Middle frontal gyrus (tissue), 1 donor: ENCODE data around the gene HOXB2.

ENCODE experiments used
- DNase-seq: peaks from one replicate; pipeline ENCODE4 v3.0.0-alpha.2; 2015; ENCODE audit warnings: low spot score; ENCODE audit errors: extremely low spot score

HOXB2 gene

GRCh38 chr17:48579471-48579759 lies 34.5 kb upstream of the HOXB2 start:
- DNase-seq = no peak

- DNase-seq = no peak
Observed at GRCh38 chr17:48578616-48579470, 33.9 kb upstream of the HOXB2 start.

DNA sequence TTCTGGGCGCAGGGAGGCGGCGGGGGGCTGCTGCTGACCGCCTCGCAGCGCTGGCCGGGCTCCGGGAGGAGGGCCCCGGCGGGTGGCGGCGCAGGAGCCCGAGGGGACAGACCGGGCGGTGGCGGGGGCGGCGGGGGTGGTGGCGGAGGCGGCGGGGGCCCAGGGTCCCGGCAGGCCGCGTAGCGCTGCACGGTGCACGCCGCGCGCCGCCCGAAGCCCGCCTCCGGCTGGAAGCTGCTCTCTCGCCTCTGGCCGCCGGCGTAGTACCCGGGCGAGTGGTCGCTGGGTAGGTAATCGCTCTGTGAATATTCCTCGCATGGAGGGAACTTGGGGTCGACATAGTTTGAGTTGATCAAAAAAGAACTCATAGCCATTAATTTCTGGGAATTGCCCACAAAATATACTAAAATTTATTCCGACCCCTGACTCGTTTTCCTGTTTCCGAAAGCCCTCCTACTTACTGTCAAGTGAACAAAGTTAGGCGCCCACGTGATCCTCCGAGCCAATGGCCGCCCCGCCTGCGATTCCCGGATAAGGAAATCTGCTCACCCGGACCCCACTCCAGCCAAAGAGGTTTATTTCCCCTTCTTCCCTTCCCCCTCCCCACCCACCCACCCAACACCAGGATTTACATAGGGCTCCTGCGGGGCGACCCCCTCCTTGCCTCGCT lies 33.2 kb upstream of the HOXB2 start, which contains the start of gene HOXB4:
Gene HOXB4, minus strand, starts transcription at position 405 of the 670 bp plus-strand sequence. Its CDS starts 31 bp downstream, at position 374.
- DNase-seq = no peak

DNA sequence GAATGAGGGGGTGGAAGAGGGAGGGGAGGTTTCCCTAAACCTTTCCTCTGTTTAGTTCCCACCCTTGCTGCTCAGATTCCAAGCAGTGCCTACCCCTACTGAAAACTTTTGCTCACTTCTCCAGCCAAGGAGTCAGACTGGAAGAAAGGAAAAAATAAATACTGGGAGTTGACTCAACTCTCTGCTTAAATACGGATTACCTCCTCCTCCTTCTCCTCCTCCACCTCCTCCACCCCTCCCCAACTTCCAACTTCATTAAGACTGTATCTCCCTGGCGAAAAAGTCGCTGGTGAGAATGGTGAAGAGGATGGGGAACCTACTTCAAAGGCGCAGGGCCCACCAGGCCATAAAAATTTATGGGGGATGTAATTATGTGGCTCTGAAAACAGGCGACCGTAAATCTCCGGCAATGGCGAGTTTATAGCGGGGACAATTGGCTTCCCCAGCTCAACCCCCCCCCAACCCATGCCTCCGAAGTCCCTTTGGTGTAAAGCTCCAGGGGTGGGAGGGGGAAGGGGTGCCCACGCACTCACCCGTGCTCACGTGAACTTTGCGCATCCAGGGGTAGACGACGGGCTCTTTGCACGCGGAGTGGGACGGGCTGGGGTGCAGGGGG lies 32.5 kb upstream of the HOXB2 start:
- no peak for DNase-seq

DNA sequence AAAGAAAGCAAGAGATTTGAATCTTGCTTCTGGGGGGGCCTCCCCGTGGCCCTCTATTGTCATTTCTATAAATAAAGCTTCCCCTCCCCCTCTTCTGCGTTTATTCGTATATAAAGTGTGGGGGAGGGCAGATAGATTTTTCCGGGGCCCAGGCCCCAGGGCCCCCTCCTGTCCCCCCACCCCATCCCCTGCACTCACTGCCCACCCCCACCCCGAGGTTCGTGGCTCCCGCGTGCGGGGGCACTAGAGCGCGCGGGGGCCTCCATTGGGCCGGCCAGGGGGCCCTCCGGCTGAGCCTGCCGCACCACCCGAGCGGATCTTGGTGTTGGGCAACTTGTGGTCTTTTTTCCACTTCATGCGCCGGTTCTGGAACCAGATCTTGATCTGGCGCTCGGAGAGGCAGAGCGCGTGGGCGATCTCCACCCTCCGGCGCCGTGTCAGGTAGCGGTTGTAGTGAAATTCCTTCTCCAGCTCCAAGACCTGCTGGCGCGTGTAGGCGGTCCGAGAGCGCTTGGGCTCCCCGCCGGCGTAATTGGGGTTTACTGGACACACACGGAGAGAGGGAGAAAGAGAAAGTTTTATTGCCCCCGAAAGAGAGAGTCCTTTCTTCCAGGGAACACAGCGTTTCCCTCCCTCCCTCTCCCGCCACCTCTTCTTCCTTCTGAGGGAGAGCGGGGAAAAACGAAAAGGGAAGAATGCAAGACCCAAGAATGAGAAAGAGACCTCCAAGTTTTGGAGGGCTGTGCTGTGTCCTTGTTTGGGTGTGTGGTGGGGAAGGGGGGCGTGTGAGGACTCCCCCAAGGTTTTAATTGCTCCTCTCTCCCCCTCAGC lies 31.8 kb upstream of the HOXB2 start:
- DNase-seq = no peak

- DNase-seq = no peak
Observed at GRCh38 chr17:48575673-48576478, 31.0 kb upstream of the HOXB2 start.

DNA sequence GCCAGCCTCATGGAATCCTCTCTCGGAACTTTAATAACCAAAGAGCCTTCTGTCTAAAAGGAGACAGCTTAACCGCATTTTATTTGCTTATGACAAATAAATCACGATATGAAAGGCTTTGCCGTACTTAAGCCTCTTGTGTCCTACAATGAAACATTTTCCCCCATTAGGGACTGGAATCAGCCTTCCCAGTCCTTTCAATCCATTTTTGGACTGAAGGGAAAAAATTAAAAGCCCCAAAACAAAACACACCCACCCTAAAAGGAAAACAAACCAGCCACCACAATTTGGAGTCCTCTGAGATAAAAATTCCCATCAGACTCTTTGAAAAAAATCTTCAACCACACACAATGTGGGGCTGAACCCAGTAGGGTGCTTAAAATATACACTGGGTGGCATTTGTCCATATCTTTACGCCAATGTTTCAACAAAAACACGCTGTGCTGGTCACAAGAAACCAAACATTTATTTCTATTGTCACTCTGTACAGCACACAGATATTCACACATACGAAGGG lies 30.2 kb upstream of the HOXB2 start:
- DNase-seq = no peak

GRCh38 chr17:48574505-48575065 lies 29.7 kb upstream of the HOXB2 start:
- DNase-seq = no peak

- DNase-seq = no peak
Observed at GRCh38 chr17:48571826-48572417, 27.0 kb upstream of the HOXB2 start.

GRCh38 chr17:48571024-48571818 lies 26.3 kb upstream of the HOXB2 start:
- DNase-seq = no peak

DNA sequence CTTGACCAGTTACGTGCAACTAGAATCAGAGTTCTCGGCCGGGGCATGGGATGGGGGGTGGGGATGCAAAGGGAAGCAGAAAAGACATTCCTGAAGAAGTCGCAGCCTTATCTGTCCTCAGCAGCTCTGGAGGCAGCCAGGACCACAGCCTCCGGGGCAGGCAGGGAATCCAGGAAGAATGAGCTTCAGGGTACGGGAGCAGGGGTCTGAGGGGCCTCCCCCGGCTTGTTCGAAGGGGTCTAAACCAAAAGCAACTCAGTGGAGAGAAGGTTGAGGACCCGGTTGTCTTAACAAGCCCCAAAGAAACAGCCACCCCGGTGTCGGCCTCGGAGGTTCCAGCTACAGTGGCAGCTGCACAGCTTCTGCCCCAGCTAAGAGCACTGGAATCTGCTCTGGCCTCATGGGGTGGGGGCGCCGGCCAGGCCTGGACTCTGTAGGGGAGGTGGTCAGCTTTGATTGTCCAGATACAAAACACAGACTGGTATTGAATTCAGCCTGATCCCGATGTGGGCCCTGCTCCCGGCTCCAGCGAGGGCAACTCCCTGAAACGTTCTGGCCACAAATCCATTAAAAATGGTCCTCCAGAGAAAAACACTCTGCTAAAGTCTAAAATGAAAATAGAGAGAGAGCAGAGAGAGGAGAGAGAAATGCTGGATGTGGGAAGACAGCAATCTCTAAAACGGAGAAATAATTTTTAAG lies 25.6 kb upstream of the HOXB2 start:
- DNase-seq = no peak

DNA sequence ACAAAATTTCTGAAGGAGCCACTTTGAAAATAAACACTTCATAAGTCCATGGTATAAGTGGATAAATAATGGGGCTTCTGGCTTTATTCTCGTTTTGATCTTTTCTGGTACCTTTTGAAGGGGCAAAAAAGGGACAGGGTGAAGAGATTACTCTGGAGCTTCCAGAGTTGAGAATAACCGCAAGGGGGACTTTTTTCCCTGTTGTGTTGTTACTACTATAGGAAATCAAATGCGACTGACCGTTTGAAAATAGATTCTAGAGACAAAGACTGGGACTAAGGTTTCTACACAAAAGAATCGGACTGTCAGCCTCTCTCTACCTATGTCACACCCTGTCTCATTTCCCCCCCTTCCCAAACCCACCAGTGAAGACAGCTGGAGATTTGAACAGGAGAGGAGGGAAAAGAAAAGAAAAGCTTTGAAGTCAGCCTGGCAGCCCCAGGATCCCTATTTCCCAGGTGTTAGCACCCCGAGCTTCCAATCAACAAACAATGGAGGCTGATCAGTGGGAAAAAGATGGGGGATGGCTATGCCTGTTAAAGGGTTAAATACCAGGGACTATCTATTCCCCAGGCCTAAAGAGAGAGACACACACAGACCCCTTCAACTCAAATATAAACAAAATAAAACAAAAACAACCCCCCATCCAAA lies 24.9 kb upstream of the HOXB2 start:
- DNase-seq = no peak

GRCh38 chr17:48569240-48569582 lies 24.3 kb upstream of the HOXB2 start:
- DNase-seq = no peak

- DNase-seq = no peak
Observed at GRCh38 chr17:48568499-48569239, 23.8 kb upstream of the HOXB2 start.

GRCh38 chr17:48567646-48568354 lies 22.9 kb upstream of the HOXB2 start:
- no peak for DNase-seq

GRCh38 chr17:48567209-48567608 lies 22.3 kb upstream of the HOXB2 start:
- DNase-seq = no peak

- DNase-seq = no peak
Observed at GRCh38 chr17:48566717-48567116, 21.8 kb upstream of the HOXB2 start.
